ENCODE data around the gene FLT4.
A peak's percentile ranks its signal among the peaks of the same experiment; 100 is the strongest.
"Not testable (repeated sequence)": the region's sequence is repeated elsewhere in the genome, so short reads cannot be mapped to it uniquely, and the experiment has no call there.

FLT4 gene

GRCh38 chr5:180649297-180650039 lies at the start of gene FLT4:
FLT4 (minus strand) TSS chr5:180649600; CDS start chr5:180649545, 55 bp downstream.
- DNase-seq: no peak

DNA sequence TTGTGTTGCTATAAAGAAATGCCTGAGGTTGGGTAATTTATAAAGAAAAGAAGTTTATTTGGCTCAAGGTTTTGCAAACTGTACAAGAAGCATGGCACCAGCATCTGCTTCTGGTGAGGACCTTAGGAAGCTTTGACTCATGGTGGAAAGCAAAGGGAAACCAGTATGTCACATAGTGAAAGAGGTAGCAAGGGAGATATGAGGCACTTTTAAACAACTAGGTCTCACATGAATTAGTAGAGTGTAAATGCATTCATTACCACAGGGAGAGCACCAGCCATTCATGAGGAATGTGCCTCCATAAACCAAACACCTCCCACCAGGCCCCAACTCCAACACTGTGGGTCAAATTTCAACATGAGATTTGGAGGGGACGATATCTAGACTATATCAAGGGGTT lies 49.6 kb upstream of the FLT4 start:
- DNase-seq: no peak

DNA sequence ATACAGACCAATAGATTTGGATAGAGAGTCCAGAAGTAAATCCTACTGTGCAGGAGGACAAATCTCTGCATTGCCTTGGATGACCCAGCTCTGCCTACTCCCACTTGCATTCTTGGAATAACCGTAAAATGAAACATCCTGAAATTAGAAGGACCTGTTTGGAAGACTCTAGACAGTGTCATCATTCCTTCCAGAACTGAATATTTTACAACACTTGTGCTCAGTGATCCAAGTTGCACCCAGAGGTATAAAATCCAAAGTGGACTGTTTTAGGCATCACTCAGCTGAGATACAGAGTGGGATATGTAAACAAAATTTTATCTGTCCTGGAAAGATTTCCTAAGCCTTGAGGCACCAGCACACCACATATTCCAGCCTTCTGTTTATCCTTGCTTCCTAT lies 46.7 kb upstream of the FLT4 start:
- no peak for DNase-seq

DNA sequence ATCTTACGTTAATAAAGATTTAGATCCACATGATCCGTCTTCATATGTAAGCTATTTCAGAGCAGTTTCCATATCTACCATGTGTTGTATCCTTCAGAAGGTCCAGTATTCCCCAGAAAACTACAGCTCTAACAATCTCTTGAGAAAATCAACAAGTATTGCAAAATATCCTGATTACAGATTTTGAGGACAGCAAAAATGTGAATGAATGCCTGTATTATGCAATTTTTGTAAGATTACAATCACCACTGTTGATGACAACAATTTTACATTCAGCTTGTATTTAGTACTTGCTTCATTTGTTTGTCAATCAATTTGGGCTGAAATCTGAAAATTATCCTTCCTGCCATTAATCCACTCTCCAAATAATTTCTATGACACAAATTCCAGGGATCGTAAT lies 43.0 kb upstream of the FLT4 start:
- no peak for DNase-seq

DNA sequence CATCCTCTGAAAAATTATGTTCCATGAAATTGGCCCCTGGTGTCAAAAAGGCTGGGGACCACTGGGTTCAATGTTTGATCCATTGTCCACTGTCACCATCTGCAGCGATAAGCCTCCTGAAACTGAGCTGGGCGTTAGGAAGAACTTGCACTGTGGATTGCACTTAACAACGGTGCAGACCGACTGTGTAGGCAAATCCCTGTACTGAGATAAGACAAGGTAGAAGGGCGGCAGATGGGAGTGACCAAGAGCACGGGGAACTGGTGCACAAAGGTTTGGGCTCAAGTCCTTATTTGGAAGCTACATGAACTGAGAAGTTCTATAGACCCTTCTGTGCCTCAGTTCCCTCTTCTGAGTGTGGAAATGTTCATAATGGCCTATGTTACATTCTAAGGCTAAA lies 41.6 kb upstream of the FLT4 start:
- no peak for DNase-seq

GRCh38 chr5:180690562-180690961 lies 41.2 kb upstream of the FLT4 start:
- DNase-seq: no peak

- no peak for DNase-seq
Observed at GRCh38 chr5:180689775-180690174, 40.4 kb upstream of the FLT4 start.

DNA sequence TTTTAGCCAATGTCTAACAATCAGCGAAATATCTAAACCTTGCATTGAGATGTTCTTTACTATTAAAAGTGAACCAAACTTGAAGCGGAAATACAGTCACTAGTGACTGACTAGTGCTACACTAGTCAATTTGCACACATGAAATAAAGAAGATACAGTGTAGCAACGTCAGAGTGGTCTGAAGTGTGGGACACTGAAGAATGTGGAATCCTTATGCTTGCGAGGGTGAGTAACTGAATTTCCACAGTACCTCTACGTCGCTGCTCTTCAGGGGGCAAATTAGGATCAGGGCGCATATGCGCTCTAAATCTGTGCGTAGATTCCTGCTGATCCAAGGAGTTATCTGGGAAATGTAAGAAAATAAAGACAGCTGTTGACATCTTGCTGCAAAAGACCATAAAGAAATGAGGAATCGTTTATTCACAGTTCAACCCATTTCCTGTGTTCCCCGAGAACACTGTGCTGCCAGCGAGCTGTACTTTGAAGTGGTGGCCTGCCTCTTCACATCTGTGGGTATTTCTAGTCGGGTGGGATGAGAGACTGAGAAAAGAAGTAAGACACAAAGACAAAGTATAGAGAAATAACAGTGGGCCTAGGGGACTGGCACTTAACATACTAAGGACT lies 39.8 kb upstream of the FLT4 start:
- DNase-seq: no peak

- no peak for DNase-seq
Observed at GRCh38 chr5:180688330-180689070, 39.1 kb upstream of the FLT4 start.

GRCh38 chr5:180686799-180687198 lies 37.4 kb upstream of the FLT4 start:
- DNase-seq: not testable (repeated sequence)

GRCh38 chr5:180684623-180685161 lies 35.3 kb upstream of the FLT4 start:
- no peak for DNase-seq

DNA sequence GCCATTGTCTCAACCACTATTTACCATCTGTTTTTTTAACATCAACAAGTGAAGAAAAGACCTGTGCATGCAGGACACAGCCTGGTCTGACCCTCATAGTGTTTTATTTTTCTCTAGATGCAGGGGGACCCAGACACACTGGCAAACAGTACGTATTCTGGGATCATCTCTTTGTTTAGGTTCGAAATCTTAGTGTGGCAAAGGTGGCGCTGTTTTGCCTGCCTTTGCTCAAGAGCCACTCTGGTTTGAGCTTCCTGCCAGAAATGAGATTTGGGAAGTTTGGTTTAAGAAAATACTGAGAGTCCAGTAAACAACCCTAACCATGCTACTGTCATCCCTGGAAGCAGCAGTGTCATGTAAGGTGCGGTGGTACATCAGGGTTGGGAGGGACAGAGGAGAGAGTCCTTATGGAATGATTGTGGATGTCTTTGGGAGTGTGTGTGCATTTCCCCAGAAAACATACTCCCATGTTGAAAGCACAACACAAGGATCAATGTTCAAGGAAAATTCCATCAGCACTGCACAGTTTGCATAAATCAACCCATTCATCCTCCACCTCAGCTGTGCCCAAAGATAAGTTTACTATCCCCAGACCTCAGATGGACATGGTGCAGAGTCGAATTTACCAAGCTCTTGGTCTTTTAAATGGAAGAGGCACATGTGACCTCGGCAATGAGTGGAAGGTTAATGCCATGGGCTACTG lies 34.0 kb upstream of the FLT4 start:
- no peak for DNase-seq

- no peak for DNase-seq
Observed at GRCh38 chr5:180682560-180682959, 33.2 kb upstream of the FLT4 start.

- not testable (repeated sequence) for DNase-seq
Observed at GRCh38 chr5:180682008-180682407, 32.6 kb upstream of the FLT4 start.

DNA sequence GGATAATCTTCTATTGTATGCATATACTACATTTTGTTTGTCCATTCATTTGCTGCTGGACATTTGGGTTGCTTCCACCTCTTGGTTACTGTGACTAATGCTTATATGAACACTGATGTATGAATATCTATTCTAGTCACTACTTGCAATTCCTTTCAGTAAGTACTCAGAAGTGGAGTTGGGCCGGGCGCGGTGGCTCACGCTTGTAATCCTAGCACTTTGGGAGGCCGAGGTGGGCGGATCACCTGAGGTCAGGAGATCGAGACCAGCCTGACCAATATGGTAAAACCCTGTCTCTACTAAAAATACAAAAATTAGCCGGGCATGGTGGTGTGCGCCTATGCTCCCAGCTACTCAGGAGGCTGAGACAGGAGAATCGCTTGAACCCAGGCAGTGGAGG lies 28.9 kb upstream of the FLT4 start:
- not testable (repeated sequence) for DNase-seq

DNA sequence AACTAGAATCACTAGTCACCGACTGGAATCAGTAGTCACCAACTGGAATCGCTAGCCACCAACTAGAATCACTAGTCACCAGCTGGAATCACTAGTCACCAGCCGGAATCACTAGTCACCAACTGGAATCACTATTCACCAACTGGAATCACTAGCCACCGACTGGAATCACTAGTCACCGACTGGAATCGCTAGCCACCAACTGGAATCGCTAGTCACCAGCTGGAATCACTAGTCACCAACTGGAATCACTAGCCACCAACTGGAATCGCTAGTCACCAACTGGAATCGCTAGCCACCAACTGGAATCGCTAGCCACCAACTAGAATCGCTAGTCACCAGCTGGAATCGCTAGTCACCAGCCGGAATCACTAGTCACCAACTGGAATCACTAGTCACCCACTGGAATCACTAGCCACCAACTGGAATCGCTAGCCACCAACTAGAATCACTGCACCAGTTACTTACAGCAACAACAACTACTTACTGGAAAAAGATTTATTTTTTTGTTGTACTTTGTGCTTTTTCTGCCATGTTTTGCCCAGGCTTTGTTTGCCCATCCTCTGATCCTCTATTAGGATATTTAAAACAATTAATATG lies 25.7 kb upstream of the FLT4 start:
- no peak for DNase-seq

DNA sequence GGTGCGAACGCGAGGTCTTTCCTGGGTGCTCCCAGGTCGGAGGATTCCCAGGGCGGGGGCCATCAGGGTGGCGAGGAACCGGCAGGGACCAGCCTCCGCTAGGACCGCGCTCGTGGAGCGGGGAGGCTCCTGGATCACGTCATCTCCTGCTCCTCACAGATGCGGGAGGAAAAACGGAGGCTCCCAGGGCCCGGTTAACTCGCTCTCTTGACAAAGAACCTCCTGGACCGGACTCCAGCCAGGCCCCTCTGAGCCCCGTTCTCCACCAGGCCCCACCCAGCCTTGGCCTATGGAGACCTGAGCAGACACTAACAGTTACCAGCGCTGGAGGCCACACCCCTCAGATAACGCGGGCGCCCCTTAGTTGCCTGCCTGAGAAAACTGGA lies 24.7 kb upstream of the FLT4 start:
- not testable (repeated sequence) for DNase-seq

DNA sequence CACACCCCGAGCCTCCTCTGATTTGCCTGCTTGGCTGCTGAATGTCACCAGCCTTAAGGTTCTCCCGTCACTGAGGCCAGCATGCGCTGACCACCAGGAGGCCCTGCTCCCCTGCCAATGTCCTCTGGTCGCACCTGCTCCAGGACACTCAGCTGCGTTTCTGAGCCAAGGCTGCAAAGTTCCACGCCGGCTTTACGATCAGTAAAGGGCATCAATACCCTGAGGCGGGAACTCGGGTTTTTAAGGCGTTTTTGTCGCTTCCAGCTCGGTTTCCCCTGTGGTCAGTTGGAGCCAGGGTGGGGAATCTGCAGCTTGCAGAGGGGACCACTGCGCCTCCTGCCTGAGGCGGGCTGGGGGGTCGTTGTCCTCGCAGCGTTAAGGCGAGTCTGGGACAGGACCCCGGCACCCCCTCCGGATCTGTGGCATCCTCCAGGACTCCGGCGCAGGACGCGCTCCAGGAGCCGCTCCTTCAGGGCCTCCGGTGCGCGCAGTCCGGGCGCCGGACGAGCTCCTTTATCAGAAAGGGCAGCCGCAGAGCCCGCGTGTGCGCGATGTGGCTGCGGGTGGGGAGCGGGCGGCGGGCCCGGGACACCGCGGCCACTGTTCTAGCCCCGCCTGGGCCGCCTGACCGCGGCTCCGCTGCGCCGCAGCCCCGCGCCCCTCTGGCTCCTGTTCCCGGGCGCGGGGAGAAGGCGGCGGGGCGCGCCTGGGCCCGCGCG lies 24.1 kb upstream of the FLT4 start:
- no peak for DNase-seq

DNA sequence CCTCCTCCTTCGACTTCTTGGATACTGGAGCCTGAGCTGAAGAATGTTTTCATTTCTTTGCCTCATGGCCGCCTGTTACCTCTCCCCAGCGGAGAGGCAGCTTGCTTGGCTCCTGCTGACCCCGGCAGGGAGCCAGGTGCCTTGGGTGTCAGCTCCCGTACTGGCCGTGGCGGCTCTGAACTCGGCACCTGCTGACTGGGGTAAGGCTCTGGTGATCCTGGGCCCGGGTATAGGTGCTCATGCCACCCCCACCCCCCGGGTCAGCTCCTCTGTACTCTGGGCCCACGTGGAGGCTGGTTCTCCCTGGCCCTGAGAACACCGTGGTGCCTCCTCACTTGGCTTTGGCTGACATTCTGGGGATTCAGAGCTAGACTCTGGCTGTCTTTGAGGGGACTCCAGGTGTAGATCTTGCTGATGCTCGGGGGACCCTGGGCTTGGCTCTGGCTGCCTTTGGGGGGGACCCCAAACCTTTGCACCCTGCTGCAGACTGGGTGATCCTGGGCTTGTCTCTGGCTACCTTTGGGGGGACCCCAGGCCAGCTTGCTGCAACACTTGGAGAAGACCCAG lies 22.6 kb upstream of the FLT4 start:
- not testable (repeated sequence) for DNase-seq

DNA sequence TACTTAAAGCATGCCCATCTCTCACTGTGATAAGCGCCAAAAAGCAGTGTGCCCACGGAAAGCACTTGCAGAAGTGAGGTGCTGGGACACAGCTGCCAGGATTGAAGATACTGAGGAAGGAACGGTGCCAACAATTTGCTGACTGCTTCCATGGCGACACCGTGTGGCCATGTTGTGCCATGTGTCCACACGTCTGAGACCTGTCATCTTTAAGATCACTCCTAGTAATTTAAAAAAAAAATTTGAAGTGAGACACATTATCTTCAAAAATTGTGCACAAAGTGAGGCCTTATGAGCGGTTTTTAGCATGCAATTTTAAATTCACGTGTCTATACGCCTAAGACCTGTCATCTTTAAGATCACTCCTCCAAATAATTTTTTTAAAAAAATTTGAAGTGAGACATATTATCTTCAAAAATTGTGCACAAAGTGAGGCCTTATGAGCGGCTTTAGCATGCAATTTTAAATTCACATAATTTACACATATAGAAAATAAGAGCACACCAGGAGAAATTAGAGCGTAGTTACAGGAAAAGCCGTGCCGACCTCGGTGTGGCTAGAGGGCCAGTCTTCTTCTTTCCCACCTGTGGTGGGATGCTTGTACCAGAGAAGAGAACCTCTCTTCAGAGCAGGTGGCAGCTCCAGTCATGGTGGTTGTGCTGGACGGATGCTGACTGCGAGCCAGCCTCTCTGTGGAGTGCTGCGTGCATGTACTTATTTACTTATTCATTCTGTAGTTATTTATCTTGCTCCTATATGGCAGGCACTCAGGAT lies 21.4 kb upstream of the FLT4 start:
- peak; percentile 69 for DNase-seq

- DNase-seq: no peak
Observed at GRCh38 chr5:180670157-180670556, 20.8 kb upstream of the FLT4 start.

Data from NCI-H2029 treated with DMSO at 0.1 percent for 48 hours (cell line).